Osteoblast (primary cell): ENCODE data around the gene IQCH. TPM values are rescaled to one million over a fixed set of nuclear protein-coding genes. Genes with fewer than 3 reads are reported as not detected.

Experiments used
- DNase-seq: peaks from one replicate; pipeline ENCODE4 v3.0.0; 2011; ENCODE audit warnings: low spot score, mixed read lengths; ENCODE audit not compliant: insufficient read length; ENCODE audit errors: missing footprints
- H2AFZ ChIP-seq: 2 replicates; pipeline ENCODE4 v1.6.0; 2011; ENCODE audit warnings: mild to moderate bottlenecking, low read length
- H3K27ac ChIP-seq: 2 replicates; pipeline ENCODE4 v1.5.1; 2011; ENCODE audit warnings: mild to moderate bottlenecking, low read depth, low read length, moderate library complexity
- H3K27me3 ChIP-seq: 2 replicates; pipeline ENCODE4 v1.6.0; 2012; ENCODE audit warnings: mild to moderate bottlenecking, control low read depth, inconsistent platforms, low read length, moderate library complexity; ENCODE audit not compliant: insufficient read depth
- H3K36me3 ChIP-seq: 2 replicates; pipeline ENCODE4 v1.5.1; 2011; ENCODE audit warnings: mild to moderate bottlenecking, low read length, control low read depth, moderate library complexity; ENCODE audit not compliant: insufficient read depth
- H3K4me1 ChIP-seq: 2 replicates; pipeline ENCODE4 v1.5.1; 2011; ENCODE audit warnings: mild to moderate bottlenecking, low read length, control low read depth, moderate library complexity; ENCODE audit not compliant: insufficient read depth
- H3K4me2 ChIP-seq: 2 replicates; pipeline ENCODE4 v1.6.0; 2011; ENCODE audit warnings: mild to moderate bottlenecking, low read length; ENCODE audit not compliant: insufficient read depth
- H3K4me3 ChIP-seq: fragments of 200-600 bp; sonication (generic); 3 replicates; pipeline ENCODE4 v1.5.1; 2012; ENCODE audit warnings: mild to moderate bottlenecking, low read length, inconsistent platforms; ENCODE audit not compliant: insufficient read depth
- H3K79me2 ChIP-seq: 2 replicates; pipeline ENCODE4 v1.6.0; 2012; ENCODE audit warnings: mild to moderate bottlenecking, low read length, control low read depth, inconsistent platforms; ENCODE audit not compliant: insufficient read depth
- H3K9me3 ChIP-seq: 2 replicates; pipeline ENCODE4 v1.5.1; 2011; ENCODE audit warnings: low read depth, low read length, control low read depth
- H4K20me1 ChIP-seq: 2 replicates; pipeline ENCODE4 v1.6.0; 2012; ENCODE audit warnings: mild to moderate bottlenecking, low read length, control low read depth; ENCODE audit not compliant: insufficient read depth
- total RNA-seq: library from RNA; depleted of rRNA; stranded (reverse); fragments of >200 nt; gene quantifications from 2 replicates; pipeline ENCODE4 v1.2.3, GENCODE V29; 2012
- TF ChIP-seq, protein P1 (sequence below): IDR thresholded peaks from 2 replicates; pipeline ENCODE4 v1.5.1; 2011; ENCODE audit warnings: mild to moderate bottlenecking, low read depth, low read length, moderate library complexity; ENCODE audit errors: extremely low read depth

IQCH gene
- 4.7 and 5.8 TPM in 2 replicates for total RNA-seq

DNA sequence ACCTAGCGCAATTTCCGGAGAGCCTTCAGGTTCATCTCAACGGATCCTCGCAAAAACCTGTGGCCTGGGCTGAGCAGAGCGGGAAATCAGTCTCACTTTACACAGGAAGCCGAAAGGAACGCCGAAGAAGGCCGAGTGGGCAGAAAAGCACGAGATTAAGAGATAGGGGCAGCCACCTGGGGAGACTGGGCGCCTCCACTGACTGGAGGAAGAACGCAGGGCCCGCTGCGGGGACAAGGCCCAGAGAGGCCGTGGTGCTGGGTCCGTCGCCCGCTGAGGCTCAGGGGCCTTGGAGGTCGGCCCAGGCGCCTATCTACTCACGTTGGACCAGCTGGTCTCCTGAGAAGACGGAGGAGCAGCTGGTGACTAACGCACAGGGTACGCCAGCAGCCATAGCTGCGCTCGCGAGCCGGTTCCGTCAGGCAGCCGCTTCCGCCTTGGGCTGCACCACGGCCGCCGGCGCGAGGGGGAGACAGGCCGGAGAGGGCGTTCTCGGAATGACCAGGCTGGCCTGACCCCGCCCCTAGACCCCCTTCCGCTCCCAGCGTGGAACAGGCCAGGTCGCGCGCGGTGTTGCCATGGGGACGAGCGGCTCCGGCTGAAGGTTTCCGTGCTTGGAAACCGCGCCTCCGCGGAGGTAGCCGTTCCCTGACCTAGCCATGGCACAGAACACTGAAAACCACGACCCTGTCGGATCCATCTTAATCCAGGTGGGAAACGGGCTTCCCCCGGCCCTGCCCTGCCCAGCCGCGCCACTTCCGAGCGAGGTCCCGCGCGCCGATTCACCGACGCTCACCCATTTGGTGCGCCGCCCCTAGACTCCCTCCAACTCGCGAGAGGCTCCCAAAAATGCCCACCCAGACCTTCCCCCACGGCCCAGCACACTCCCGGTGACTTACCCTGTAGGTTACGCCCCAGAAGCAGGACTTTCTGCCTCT, at the start of gene IQCH, which contains the start of gene AAGAB:
Gene IQCH, plus strand, starts transcription at position 549 of the 938 bp plus-strand sequence. Its CDS starts 111 bp downstream, at position 660.
Gene AAGAB, minus strand, starts transcription at position 424 of the 938 bp plus-strand sequence. Its CDS starts 30 bp downstream, at position 394.
- peaks cover 17% of the 10 kb centered on the region for H3K4me1 ChIP-seq
- peaks cover 48% of the 10 kb centered on the region for H3K79me2 ChIP-seq
- H3K27me3 ChIP-seq = no peaks in the 10 kb centered on the region
- H3K27ac ChIP-seq = peak within 1 kb of the TSS; percentile 100
- H2AFZ ChIP-seq = peak within 1 kb of the TSS; percentile 92
- peaks cover 6% of the 10 kb centered on the region for H4K20me1 ChIP-seq
- peak within 1 kb of the TSS; percentile 84 for H3K4me2 ChIP-seq
- H3K9me3 ChIP-seq = no peaks in the 10 kb centered on the region
- peak within 1 kb of the TSS; percentile 98 for H3K4me3 ChIP-seq
- TF ChIP-seq, protein P1, sequence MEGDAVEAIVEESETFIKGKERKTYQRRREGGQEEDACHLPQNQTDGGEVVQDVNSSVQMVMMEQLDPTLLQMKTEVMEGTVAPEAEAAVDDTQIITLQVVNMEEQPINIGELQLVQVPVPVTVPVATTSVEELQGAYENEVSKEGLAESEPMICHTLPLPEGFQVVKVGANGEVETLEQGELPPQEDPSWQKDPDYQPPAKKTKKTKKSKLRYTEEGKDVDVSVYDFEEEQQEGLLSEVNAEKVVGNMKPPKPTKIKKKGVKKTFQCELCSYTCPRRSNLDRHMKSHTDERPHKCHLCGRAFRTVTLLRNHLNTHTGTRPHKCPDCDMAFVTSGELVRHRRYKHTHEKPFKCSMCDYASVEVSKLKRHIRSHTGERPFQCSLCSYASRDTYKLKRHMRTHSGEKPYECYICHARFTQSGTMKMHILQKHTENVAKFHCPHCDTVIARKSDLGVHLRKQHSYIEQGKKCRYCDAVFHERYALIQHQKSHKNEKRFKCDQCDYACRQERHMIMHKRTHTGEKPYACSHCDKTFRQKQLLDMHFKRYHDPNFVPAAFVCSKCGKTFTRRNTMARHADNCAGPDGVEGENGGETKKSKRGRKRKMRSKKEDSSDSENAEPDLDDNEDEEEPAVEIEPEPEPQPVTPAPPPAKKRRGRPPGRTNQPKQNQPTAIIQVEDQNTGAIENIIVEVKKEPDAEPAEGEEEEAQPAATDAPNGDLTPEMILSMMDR = no peak
- no peaks in the 10 kb centered on the region for H3K36me3 ChIP-seq
- peak; percentile 97 for DNase-seq

DNA sequence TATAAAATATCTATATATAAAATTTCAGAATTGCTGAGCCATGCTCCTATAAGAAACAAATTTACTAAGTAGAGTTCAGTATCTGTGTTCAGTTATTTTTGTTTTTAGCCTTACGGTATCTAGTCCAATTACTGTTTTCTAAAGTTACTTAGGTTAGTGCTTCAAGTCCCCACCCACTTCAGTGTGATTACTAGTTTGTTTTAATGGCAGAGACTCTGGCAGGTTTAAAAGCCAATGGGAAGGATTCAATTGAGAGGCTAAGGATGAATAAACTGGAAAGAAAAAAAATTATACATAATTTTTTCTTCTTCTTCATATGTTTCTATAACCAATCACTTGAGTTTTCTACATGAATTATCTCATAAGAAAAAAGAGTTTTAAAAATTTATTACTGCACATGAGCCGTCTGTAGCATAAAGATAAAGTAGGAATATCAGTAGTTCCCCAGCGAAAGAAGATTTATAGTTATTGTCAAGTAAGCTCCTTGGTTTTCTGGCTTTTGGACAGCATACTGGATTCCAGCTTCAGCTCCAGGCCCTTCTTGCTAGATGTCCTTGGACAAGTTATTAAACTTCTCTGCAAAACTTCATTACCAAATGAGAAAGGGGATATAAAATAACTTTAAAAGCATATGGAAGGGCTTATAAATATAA, 46.9 kb upstream of the IQCH start:
- Histone ChIP-seq H3K4me1 (peaks cover under 1% of the 10 kb centered on the region), H3K9me3 (no peaks in the 10 kb centered on the region), H3K27me3 (no peaks in the 10 kb centered on the region), H3K4me3 (no peak overlapping the region), H3K36me3 (peaks cover 34% of the 10 kb centered on the region), H3K4me2 (no peak overlapping the region), H3K27ac (no peak overlapping the region), H3K79me2 (no peaks in the 10 kb centered on the region), H4K20me1 (no peaks in the 10 kb centered on the region), H2AFZ (no peak overlapping the region)
- TF ChIP-seq, protein P1 = no peak
- no peak for DNase-seq

DNA sequence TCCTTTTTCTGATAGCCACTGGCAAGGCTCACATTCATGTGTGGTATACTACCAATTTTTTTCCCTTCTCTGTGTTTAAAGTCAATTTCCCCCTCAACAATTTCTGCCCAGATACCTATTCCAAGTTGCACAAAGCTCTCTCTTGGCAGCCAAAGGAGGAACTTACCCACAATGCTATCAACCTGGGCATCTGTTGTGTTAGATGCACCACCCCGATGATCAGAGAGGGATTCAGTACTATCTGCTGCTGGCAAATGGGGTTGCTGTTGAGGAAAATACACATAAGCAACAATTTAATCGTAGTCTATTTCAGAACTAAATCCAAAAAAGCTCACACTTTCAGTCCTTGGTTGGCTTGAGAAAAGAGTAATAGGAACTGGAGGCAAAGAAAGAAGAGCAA, 46.2 kb upstream of the IQCH start:
- no peaks in the 10 kb centered on the region for H3K27me3 ChIP-seq
- no peak for DNase-seq
- no peaks in the 10 kb centered on the region for H3K79me2 ChIP-seq
- no peak overlapping the region for H3K4me3 ChIP-seq
- no peaks in the 10 kb centered on the region for H4K20me1 ChIP-seq
- H3K27ac ChIP-seq = no peak overlapping the region
- TF ChIP-seq, protein P1 = no peak
- peaks cover 34% of the 10 kb centered on the region for H3K36me3 ChIP-seq
- no peaks in the 10 kb centered on the region for H3K9me3 ChIP-seq
- H3K4me1 ChIP-seq = peaks cover 4% of the 10 kb centered on the region
- H2AFZ ChIP-seq = no peak overlapping the region
- H3K4me2 ChIP-seq = no peak overlapping the region
